ENCODE data around the gene SLC13A4.
"Not testable (repeated sequence)": the region's sequence is repeated elsewhere in the genome, so short reads cannot be mapped to it uniquely, and the experiment has no call there.

The SLC13A4 gene

DNA sequence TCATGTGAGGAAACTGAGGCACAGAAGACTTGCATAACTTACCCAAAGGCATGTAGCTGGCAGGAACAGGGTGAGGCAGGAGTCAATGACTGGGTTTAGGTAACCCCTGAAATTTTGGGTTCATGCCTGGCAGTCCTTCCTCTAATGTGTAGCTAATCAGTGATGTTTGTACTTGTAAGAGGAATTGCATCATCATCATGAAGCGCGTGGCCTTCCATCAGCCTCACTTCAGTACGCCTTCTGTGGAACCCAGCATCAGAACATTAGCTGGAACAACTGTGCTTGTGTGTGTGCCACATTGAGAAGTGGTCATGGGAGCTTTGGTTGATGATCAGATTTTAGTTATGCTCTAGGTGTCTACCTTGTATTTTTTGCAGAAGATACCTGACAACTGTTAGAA lies 83.8 kb downstream of the SLC13A4 start:
- Mint-ChIP-seq H3K4me3 (no peak overlapping the region), H3K27ac (no peak overlapping the region), H3K36me3 (ENCODE audit: low read depth) (peaks cover 57% of the 10 kb centered on the region), H3K9me3 (no peaks in the 10 kb centered on the region), H3K4me1 (ENCODE audit: low read depth) (peaks cover 4% of the 10 kb centered on the region), H3K27me3 (ENCODE audit: low read depth) (no peaks in the 10 kb centered on the region)
- no peak for DNase-seq (ENCODE audit: low spot score)

- H3K9me3 Mint-ChIP-seq; DNase-seq (ENCODE audit: low spot score); H3K4me3 Mint-ChIP-seq; H3K4me1 Mint-ChIP-seq (ENCODE audit: low read depth); H3K27me3 Mint-ChIP-seq (ENCODE audit: low read depth): not testable (repeated sequence)
- H3K27ac Mint-ChIP-seq: peak overlapping the region; percentile 26
- peaks cover 56% of the 10 kb centered on the region for H3K36me3 Mint-ChIP-seq (ENCODE audit: low read depth)
Observed at GRCh38 chr7:135639690-135640089, 88.3 kb downstream of the SLC13A4 start.

GRCh38 chr7:135634191-135634878 lies 93.7 kb downstream of the SLC13A4 start:
- no peaks in the 10 kb centered on the region for H3K27me3 Mint-ChIP-seq (ENCODE audit: low read depth)
- H3K36me3 Mint-ChIP-seq (ENCODE audit: low read depth): peaks cover 51% of the 10 kb centered on the region
- H3K4me3 Mint-ChIP-seq: no peak overlapping the region
- H3K27ac Mint-ChIP-seq: no peak overlapping the region
- no peaks in the 10 kb centered on the region for H3K9me3 Mint-ChIP-seq
- no peaks in the 10 kb centered on the region for H3K4me1 Mint-ChIP-seq (ENCODE audit: low read depth)
- DNase-seq (ENCODE audit: low spot score): no peak
